ENCODE results near the gene RMI2.

DNA sequence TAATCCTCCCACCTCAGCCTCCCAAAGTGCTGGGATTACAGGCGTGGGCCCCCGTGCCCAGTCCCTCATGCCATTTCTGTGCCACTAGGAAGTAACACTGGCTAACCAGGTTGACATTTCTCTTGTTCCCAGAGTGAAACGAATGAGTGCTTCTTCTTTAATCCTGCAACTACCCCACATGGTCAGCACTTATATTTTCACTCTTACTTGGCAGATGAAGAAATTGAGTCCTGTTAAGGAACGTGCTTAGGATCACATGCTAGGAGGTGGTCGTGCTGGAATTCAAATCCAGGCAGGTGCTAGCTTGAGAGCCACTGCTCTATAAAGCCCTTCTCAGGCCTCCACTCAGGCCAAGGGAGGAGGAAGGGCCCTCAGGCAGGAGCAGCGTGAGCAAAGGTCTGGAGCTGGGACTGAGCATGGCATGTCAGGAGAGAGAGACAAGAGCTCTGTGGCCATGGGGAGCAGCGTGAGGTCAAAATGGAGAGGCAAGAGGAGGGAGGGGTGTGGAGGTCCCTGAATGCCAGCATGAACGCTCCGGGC lies 18.5 kb upstream of the RMI2 start:
- TF ChIP-seq CTCF (optimal IDR thresholded peaks at IDR 0.05 in 1 of 3, IDR thresholded peaks at IDR 0.05 in 1 of 3, conservative IDR thresholded peaks at IDR 0.05 in 1 of 3; ENCODE audit: extremely low read depth in 1 of 3, insufficient read depth in 2 of 3, low read length in 3 of 3): no peak
- no peak for TF ChIP-seq EZH2 (IDR thresholded peaks at IDR 0.05; ENCODE audit: low read length)
